ENCODE data around the gene MGST3. TPM values are rescaled to one million over a fixed set of nuclear protein-coding genes. Genes with fewer than 3 reads are reported as not detected.

The MGST3 gene
- polyA plus RNA-seq, 2 of the 4 experiments (the other 2 are of a cell fraction) = 216 to 217 TPM

DNA sequence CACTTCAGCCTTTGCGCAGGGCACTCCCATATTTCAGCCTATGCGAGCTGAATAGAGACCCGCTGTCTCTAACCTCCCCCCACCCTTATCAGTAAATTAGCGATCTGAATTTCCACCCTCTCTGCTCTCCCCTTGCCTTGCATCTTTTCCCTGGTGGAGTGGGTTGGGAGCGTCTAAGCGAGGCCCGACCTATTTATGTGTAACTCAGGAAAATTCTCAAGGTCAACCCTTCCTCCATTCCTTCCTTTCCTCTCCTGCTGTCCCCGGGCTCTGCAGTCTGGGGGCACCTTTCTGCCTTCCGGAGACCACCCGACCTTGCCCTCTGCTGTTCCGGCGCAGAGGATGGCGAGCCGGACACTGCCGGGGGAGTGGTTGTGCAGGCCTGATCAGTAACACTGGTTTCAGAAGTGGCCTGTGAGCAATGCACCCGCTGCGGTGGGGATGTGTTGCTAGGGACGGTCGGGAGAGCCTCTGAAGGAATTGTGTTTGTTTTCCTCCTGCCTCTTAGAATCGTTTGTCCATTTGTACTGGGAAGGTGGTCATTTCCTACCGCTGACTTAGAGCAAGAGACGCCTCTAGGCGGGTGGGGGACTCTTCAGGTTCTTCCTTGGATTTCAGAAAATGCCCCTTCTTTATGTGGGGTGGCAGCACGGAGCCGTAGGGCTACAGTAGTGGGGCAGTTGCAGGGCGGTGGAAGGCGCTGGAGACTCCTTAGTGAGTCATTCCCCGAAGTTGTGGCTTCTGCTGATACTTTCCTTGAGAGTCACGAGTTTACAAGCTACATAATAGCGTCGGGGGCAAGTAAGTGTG, 513 bp downstream of the MGST3 start (continued):
- no peak for TF ChIP-seq EHF (CRISPR knock-in tag; IDR thresholded peaks at IDR 0.05)
- no peak for TF ChIP-seq ZNF302 (CRISPR knock-in tag; IDR thresholded peaks at IDR 0.05)
- no peak for TF ChIP-seq JUNB (IDR thresholded peaks at IDR 0.05)
- TF ChIP-seq, protein P1, sequence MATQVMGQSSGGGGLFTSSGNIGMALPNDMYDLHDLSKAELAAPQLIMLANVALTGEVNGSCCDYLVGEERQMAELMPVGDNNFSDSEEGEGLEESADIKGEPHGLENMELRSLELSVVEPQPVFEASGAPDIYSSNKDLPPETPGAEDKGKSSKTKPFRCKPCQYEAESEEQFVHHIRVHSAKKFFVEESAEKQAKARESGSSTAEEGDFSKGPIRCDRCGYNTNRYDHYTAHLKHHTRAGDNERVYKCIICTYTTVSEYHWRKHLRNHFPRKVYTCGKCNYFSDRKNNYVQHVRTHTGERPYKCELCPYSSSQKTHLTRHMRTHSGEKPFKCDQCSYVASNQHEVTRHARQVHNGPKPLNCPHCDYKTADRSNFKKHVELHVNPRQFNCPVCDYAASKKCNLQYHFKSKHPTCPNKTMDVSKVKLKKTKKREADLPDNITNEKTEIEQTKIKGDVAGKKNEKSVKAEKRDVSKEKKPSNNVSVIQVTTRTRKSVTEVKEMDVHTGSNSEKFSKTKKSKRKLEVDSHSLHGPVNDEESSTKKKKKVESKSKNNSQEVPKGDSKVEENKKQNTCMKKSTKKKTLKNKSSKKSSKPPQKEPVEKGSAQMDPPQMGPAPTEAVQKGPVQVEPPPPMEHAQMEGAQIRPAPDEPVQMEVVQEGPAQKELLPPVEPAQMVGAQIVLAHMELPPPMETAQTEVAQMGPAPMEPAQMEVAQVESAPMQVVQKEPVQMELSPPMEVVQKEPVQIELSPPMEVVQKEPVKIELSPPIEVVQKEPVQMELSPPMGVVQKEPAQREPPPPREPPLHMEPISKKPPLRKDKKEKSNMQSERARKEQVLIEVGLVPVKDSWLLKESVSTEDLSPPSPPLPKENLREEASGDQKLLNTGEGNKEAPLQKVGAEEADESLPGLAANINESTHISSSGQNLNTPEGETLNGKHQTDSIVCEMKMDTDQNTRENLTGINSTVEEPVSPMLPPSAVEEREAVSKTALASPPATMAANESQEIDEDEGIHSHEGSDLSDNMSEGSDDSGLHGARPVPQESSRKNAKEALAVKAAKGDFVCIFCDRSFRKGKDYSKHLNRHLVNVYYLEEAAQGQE (IDR thresholded peaks at IDR 0.05) = no peak

DNA sequence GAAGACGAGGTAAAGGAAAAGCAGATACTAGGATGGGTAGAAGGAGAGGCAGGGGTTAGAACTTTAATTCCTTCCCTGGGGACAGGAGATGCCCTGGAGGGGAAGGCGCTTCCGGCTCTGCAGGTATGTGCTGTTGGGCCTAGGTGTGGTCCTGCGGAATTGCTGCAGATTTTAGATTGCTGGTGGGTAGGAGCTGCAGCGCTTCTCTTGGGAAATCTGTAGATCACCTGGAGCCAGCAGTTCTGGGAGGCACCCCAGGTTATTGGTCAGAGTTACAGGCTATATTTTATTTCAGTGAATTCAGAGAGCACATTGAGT, 1.1 kb downstream of the MGST3 start:
- Histone ChIP-seq H3K4me2 (peak overlapping the region; percentile 93), H3K27ac (peak overlapping the region; percentile 86 to 92), H3K4me1 (peaks cover 54% of the 10 kb centered on the region), H3K9me3 (no peaks in the 10 kb centered on the region), H3K4me3 (peak overlapping the region; percentile 72)
- ChIA-PET POLR2A (interaction anchor here (1.0 kb wide), 1 partner anchor 66 kb away, joined by 5 read pairs; the partner anchor contains the start of gene ALDH9A1), CTCF (interaction anchor here (0.6 to 3.3 kb wide), 6 partner anchors 12 to 282 kb away, joined by 3 to 12 read pairs (median 4); no protein-coding TSS in a partner anchor)
- FAIRE-seq = no peak
- ATAC-seq = peak; percentile 18 to 22; a peak in 5 of 6 replicates
- DNase-seq (ENCODE audit: low read depth in 1 of 2, low spot score in 1 of 2) = no peak
- WGBS (ENCODE audit: missing lambda C conversion rate) = 25% methylated on average over 5 of the region's 5 CpGs
- TF ChIP-seq CBX2 (IDR thresholded peaks at IDR 0.05; ENCODE audit: borderline replicate concordance, low read depth) (no peak), USF2 (IDR thresholded peaks at IDR 0.05) (no peak), HOXA7 (CRISPR knock-in tag; IDR thresholded peaks at IDR 0.05) (no peak), HEYL (CRISPR knock-in tag; IDR thresholded peaks at IDR 0.05) (no peak), ZNF302 (CRISPR knock-in tag; IDR thresholded peaks at IDR 0.05) (no peak), RNF2 (IDR thresholded peaks at IDR 0.05; ENCODE audit: borderline replicate concordance, low read depth) (no peak), PBX3 (IDR thresholded peaks at IDR 0.05) (no peak), CHD4 (IDR thresholded peaks at IDR 0.05; ENCODE audit: borderline replicate concordance) (no peak), FOSB (CRISPR knock-in tag; IDR thresholded peaks at IDR 0.05) (no peak), PHF8 (IDR thresholded peaks at IDR 0.05; ENCODE audit: borderline replicate concordance, low read depth) (no peak), HOXB5 (CRISPR knock-in tag; IDR thresholded peaks at IDR 0.05) (no peak), FOSL2 (IDR thresholded peaks at IDR 0.05) (no peak), FOSL2 (CRISPR knock-in tag; IDR thresholded peaks at IDR 0.05) (no peak), JUNB (IDR thresholded peaks at IDR 0.05) (no peak), KDM1A (IDR thresholded peaks at IDR 0.05; ENCODE audit: low read depth) (no peak)
- TF ChIP-seq, protein P1 (IDR thresholded peaks at IDR 0.05) = no peak
- TF ChIP-seq, protein P2, sequence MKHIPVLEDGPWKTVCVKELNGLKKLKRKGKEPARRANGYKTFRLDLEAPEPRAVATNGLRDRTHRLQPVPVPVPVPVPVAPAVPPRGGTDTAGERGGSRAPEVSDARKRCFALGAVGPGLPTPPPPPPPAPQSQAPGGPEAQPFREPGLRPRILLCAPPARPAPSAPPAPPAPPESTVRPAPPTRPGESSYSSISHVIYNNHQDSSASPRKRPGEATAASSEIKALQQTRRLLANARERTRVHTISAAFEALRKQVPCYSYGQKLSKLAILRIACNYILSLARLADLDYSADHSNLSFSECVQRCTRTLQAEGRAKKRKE (CRISPR knock-in tag; IDR thresholded peaks at IDR 0.05; ENCODE audit: low read depth) = no peak

All from A549 (cell line).